NCI-H82 (cell line): ENCODE results near the gene CDC16.
"Not testable (repeated sequence)": the region's sequence is repeated elsewhere in the genome, so short reads cannot be mapped to it uniquely, and the experiment has no call there.

Experiments used
- DNase-seq: peaks from one replicate; lab custom pipeline; 2025; lab: John Stamatoyannopoulos, UW

CDC16 gene, protein sequence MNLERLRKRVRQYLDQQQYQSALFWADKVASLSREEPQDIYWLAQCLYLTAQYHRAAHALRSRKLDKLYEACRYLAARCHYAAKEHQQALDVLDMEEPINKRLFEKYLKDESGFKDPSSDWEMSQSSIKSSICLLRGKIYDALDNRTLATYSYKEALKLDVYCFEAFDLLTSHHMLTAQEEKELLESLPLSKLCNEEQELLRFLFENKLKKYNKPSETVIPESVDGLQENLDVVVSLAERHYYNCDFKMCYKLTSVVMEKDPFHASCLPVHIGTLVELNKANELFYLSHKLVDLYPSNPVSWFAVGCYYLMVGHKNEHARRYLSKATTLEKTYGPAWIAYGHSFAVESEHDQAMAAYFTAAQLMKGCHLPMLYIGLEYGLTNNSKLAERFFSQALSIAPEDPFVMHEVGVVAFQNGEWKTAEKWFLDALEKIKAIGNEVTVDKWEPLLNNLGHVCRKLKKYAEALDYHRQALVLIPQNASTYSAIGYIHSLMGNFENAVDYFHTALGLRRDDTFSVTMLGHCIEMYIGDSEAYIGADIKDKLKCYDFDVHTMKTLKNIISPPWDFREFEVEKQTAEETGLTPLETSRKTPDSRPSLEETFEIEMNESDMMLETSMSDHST

DNA sequence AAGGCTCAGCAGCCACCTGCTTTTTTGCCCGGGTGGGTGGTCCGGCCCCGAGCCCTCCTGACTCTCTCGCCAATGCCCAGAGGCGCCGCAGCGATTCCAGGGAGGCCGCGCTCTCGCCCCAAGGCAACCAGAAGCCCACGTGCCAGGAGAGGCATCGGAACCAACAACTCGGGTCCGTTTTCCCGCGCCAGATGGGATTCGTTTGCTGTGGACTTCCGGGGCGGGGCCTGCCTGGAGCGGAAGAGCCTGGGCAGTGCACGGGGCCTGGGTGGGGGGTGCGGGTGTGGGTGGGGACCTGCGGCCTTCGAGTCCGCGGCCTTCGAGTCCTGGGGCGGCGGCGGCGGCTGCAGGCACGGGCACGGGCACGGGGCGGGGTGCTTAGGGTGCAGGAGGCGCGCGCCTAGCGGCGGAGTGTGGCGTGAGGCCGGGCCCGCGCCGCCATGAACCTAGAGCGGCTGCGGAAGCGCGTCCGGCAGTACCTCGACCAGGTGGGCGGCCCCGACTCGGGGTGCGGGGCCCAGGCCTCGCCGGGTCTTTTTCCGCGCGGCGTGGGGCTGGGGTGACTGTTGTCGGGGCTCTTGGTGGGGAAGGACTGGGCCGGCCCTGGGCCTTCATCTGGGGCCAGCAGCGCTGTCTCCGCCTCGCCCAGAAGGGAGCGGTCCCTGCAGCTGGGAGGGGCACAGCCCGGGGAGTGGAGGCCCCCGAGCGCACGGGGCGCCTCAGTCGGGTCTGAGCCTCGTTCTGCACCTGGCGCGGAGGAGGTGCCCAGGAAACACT, at the start of gene CDC16:
Gene CDC16, plus strand, starts transcription at position 253 of the 777 bp plus-strand sequence. Its CDS starts 188 bp downstream, at position 441.
- peak; percentile 99 for DNase-seq

DNA sequence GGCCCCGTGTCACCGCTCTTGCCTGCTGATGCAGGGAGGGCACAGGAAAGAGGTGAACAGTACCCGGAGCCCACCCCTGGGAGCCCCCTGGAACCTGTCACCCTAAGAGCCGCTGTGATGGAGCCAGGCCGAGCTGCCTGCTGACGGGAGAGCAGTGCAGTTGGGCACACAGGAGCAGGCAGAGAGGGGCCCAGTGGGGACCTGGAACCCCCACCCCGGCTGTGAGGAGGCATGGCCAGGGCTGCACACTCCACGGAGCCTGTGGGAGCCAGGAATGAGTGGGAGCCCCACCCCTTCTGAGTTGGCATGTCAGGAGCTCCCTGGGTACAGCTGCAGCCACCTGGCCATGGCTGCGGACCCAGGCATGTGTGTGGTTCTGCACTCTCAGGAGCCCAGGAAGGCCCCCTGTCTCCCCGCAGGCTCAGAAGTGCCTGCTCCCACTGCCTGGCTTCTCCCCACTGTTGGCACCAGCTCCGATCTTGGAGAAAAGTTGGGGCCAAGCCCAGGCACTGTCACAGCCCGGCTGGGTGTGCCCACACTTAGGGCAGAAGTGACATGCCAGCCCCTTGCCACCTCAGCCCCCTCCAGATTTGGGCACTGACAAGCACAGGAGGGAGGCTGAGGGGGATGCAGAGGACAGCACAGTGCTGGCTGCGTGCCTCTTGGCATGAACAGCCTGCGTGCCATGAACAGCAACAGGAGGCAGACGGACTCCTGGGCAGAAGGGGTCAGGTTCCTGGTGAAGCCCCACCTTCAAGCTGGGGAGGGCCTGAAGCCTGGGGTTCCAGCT, 49.3 kb upstream of the CDC16 start:
- DNase-seq: no peak

DNA sequence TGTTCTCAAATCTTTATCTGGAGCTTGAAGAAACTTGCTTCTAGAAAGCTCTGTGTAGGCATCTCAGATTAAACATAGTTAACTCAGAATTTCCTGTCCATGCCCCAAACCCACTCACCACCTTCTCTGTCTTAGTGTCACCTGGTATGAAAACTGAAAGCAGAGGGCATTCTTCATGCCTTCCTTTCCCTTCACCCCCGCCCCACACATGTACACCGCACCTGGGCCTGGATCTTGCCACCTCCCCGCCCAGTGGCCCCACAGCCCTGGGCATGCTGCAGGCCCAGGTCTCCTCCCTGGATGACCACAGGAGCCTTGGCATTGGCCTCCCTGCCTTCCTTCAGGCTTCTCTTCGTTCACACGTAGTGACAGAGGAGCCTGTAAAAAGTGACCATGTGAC, 39.8 kb upstream of the CDC16 start:
- no peak for DNase-seq

DNA sequence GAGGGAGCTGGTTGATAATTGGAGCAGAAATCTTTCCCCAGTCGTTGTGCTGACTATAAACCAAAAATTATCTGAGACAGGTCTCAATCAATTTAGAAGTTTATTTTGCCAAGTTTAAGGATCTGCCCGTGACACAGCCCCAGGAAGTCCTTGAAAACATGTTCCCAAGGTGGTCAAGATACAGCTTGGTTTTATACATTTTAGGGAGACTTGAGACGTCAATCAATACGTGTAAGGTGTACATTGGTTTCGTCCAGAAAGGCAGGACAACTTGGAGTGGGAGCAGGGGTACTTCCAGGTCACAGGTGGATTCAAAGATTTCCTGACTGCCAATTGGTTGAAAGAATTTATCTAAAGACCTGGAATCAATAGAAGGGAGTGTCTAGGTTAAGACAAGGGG, 38.1 kb upstream of the CDC16 start:
- no peak for DNase-seq

DNA sequence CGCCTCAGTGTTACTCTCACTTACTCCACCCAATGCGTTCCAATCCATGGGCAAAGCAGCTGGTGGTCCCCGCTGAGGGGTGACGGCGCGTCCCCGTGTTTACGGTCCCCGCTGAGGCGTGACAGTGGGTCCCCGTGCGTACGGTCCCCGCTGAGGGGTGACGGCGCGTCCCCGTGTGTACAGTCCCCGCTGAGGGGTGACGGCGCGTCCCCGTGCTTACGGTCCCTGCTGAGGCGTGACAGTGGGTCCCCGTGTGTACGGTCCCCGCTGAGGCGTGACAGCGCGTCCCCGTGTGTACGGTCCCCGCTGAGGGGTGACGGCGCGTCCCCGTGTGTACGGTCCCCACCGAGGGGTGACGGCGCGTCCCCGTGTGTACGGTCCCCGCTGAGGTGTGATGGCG, 36.1 kb upstream of the CDC16 start:
- no peak for DNase-seq

DNA sequence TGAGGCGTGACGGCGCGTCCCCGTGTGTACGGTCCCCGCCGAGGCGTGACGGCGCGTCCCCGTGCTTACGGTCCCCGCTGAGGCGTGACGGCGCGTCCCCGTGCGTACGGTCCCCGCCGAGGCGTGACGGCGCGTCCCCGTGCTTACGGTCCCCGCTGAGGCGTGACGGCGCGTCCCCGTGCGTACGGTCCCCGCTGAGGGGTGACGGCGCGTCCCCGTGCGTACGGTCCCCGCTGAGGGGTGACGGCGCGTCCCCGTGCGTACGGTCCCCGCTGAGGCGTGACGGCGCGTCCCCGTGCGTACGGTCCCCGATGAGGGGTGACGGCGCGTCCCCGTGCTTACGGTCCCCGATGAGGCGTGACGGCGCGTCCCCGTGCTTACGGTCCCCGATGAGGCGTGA, 35.2 kb upstream of the CDC16 start:
- DNase-seq: not testable (repeated sequence)

DNA sequence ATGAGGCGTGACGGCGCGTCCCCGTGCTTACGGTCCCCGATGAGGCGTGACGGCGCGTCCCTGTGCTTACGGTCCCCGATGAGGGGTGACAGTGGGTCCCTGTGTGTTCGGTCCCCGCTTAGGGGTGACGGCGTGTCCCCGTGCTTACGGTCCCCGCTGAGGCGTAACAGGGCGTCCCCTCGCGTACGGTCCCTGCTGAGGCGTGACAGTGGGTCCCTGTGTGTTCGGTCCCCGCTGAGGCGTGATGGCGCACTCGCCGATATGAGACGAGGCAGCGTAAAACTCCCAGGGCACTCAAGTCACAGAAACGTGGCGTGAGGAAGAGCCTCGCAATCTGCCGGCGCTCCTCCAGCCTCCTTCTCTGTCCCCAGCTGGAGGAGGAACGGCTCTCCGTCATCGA, 34.7 kb upstream of the CDC16 start:
- DNase-seq: no peak

DNA sequence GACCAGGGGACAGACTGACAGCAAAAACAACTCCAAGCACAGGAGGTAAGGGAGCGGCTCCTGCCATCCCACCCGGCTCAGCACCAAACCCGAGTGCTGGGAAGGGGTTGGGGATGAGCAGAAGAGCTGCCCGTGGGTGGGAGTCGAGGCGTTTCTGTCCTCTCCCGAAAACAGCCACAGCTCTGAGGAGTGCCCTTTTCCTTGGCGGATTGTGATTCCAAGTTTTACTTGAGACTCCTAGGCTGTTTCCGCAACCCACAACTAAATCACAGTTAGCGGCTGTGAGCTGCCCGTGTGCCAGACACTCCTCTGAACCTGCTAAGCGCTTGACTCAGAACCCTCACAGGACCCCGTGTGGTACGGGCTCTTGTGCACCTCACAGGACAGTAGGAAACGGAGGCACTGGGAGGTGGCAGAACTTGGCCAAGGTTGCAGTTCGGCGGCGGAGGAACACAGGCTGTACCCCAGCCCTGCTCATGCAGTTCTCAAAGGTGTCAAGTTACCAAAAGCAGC, 34.2 kb upstream of the CDC16 start:
- DNase-seq: no peak

DNA sequence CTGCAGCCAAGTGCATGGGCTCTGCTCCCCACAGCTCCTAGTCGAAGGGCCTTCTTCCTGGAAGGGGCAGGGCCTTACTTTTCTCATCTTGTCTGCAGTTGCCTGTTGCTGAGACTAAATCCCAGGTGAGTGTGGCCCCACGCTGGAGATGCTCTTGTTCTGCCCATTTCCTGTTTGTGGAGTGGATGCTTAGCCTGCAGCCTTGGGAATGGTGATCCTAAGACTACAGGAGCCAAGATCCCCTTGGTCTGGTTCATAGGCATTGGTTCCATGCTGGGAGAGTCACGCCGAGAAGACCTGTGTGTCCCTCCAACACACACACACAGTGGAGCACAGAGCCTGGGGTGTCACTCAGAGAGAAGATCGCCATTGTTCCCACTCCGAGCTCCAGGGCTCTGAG, 32.1 kb upstream of the CDC16 start:
- DNase-seq: no peak

DNA sequence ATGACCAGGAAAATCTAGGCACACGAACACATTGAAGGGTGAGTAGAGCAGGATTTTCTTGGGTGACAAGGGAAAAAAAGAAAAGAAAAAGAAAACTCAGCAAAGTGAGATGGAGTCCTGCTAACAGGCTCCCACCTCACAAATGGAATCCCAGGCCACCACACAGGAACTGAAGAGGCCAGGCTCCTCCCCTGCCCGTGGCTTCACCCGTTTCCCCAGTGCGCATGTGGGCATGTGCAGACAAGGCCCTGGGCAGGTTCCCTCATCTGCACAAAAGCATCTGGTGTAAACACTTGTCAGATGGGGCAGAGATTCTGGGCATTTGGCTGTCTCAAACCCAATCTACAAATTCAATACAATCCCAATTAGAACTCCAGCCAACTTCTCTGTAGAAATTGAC, 31.2 kb upstream of the CDC16 start:
- no peak for DNase-seq

DNA sequence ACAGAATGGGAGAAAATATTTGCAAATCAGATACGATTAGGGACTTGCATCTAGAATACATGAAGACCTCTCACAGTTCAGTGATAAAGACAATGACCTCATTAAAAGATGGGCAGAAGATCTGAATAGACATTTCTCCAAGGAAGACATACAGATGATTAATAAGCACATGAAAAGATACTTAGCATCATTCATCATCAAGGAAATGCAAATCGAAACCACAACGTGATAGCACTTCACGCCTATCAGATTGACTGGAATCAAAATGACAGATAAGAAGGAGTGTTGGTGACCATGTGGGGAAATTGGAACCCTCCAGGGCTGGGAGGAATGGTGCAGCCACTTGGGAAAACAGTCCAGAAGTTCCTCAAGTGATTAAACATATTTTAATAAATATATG, 29.8 kb upstream of the CDC16 start:
- no peak for DNase-seq

DNA sequence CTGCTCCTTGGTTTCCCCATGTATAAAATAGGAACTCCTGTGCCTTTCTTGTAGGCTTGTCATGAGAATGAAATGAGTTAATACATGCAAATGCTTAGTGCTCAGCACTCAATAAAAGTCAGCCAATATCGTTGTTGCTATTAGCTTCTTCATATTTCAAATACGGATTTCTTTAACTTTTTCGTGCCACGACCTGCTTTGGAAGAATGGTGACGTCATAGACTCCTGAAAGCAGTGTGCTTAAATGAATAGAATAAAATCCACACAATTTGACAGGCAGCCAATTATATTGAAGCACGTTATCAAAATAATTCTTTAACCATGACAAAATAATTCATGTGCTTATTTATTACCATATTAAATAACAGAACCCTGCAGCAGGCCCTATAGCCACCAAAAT, 26.6 kb upstream of the CDC16 start:
- DNase-seq: no peak

DNA sequence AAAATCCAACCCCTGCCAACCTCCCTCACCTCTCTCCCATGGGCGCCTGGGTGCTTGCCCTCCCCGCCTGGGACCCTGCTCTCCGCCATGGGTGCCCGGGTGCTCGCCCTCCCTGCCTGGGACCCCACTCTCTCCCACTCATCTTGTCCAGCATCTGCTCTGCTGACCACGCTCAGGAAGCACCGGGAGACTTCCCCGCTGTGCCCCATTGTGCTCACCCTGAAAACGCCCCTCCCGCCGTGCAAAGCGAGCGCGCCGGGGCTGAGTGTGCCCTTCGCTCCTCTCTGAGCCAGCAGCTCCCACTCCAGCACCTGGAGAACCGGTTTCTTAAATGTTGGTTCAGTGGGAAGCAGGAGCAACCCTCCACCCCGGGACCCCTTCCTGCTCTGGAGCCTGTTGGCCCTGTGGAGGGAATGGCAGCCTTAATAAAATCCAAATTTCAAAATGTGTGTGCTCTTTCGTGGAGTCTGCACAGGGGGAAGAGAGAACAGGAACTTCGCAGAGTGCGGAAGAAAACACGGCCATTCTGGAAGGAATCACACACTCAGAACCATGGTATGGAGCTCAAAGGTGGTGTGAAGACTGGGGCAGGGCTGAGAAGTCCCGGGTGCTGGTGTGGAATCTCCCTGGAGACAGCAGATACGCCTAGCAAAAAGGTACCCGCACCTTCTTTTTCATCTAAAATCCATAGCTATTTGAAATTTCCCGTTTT, 23.1 kb upstream of the CDC16 start:
- DNase-seq: no peak

DNA sequence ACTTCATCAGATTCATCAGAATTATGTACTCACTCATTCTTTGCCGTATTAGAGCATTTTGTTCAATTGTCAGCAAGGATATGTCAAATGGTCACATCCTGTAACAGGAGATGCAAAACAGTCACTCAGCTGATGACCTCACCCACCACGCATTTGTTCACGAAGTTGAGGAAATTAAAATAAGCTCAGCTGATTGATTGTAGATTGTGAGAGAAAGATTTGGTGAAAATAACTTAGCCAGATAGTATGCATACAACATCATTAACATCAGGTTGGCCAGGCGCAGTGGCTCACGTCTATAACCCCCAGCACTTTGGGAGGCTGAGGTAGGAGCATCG, 22.6 kb upstream of the CDC16 start:
- no peak for DNase-seq

DNA sequence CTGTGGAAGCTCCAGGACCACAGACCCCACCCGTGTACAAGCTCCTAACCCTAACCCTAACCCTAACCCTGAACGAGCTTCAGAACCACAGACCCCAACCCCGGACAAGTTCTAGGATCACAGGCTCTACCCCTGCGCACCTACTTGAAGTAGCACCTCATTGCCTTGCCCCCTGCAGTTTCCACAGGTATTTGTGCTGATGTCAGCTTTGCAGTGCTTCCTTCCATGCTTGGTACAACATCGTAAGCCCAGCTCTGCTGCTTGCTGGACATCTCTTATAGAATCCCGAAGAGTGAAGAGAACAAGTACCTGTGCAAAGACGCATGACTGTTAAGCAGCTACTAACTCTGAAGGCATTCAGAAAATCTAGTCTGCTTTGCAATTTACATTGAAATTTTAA, 20.7 kb upstream of the CDC16 start:
- no peak for DNase-seq

DNA sequence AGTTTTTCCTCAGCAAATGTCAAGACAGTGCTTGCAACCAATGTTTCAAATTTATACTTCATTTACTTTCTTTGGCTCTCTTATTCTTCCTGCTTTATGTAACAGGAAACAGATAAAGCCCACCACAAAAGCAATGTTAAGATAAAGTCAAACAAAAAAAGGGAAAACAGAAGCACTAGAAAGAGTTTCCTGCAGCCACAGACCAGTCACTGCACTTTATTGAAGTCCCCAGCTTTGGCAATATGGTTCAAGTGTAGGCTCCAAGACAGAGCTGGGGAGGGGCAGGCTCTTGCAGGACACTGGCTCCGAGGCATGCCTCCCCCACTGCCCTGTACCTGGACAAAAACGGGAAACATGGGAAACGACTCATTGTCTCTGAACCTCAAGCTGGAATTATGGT, 15.3 kb upstream of the CDC16 start:
- DNase-seq: no peak

DNA sequence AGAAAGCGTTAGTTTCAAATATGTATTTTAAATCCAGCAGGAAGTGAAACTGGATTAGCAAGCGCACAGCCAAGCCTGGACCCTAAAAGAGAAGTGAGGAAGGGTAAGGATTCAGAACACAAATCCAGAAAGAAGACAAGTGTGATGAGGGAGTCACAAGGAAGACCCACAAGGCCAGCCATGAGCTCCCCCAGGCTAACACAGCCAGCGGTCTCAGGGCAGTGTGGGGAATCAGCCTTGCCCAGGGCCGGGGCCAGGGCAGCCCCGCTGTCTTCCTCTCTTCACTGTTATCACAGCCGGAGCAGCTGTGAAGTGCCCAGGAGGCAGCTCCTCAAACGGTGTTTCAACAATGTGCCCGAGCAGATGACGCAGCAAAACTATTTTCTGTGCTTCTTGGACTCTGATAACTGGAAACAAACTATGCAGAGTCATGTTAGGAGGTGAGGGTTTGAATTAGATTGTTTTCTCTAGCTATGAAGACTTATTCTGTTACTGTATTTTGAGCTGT, 12.2 kb upstream of the CDC16 start:
- DNase-seq: peak; percentile 29

DNA sequence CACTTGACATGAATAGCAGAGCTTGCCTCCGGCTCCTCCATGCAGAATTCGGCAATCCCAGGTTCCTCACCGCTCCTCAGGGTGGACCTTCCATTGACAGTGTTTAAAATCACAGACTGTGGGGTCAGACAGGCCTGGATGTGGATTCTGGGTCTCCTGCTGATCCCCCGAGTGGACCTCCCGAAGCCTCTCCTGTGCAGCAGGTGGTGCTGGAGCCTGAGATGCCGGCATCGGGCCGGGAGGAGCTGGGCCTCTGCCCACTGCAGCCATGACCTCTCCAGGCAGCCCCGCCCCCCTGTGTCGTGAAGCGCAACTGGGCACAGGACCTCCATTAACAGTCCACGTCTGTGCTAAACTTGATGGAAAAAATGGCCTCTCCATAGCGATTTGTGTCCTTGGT, 10.5 kb upstream of the CDC16 start:
- no peak for DNase-seq

DNA sequence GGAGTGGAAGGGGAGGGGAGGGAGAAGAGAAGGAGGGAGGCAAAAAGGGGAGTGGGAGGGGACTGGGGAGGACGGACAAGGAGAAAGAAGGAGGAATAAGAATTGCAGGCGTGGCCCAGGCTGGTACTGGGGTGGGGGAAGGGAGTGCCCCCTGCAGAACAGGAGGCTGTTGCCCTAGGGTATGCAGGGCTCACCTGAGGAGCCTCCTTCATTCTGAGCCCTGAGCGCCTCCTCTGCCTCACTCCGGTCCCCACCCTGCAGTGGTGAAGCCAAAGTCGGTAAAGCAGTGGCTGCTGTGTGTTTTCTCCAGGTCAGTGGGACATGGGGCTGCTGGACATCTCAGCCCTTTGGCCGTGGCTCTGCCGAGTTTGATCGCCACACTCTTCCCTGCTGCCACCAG, 9.1 kb upstream of the CDC16 start:
- peak; percentile 32 for DNase-seq

DNA sequence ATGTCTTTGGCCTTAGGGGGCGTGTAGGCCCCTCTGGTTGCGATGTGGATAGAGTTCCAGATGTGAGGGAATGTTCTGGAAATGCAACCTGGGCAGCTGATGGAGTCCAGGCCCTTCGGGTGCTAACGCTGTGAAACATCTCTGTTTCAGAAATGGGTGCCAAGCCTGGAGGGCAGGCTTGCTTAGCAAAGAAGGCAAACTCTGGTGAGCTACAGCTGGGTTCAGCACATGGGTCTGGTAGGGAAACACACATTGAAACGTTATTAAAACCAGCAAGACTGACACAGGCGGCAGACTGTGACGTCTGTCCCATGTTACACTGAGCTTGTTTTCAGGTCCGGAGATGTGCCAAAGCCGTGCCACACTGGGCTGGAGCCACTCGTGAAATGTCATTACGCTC, 8.6 kb upstream of the CDC16 start:
- DNase-seq: no peak

DNA sequence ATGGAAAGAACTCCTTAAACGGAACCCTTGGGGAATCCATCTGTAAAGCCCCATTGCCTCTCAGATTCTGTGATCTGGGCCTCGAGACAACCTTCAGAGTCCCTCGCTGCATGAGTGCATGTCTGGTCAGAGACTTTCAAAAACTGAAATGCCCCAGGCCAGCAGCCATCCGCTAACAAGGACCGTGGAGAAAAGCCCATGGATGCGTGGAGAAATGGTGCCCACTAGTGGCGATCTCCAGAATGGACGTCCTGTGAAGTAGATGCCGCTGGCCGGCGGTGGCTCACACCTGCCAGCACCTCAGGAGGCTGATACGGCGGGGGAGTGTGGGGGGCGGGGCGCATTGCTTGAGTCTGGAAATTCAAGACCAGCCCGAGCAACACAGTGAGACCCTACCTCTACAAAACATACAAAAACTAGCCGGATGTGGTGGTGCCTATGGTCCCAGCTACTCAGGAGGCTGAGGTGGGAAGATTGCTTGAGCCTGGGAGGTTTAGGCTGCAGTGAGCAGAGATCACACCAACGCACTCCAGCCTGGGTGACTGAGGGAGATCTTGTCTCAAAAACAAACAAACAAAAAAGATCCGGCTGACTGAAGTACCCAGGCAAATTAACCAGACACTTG, 7.9 kb upstream of the CDC16 start:
- peak; percentile 88 for DNase-seq
